ENCODE results near the gene SIAH3.

Gene SIAH3

DNA sequence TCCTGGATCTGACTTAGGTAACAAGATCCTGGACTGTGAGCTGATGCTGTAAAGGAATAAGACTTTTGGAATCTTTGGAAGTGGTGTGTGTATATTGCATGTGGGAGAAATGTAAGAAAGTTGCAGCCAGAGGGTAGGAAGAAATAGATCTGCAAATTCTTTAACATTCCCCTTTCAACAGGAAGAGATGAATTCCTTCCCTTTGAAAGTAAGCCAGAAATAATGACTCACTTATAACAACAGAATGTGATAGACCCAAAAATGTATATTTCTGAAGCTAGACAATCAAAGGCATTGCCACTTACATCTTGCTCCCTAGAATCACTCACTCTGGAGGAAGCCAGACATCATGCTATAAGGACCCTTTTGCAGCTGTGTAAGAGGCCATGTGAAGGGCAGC, 9.8 kb upstream of the SIAH3 start:
- Histone ChIP-seq H4K20me1 (ENCODE audit: insufficient read depth, low read length) (no peaks in the 10 kb centered on the region), H2AFZ (ENCODE audit: low read length) (no peak overlapping the region), H3K9ac (ENCODE audit: low read length) (no peak overlapping the region), H3K9me3 (ENCODE audit: low read length) (no peaks in the 10 kb centered on the region), H3K4me3 (ENCODE audit: low read depth, low read length, poor library complexity, severe bottlenecking) (no peak overlapping the region), H3K9me2 (ENCODE audit: low read depth, low read length) (no peaks in the 10 kb centered on the region), H3K27me3 (ENCODE audit: insufficient read depth, low read length) (no peaks in the 10 kb centered on the region), H3K36me3 (ENCODE audit: insufficient read depth, low read length) (no peaks in the 10 kb centered on the region), H3K27ac (ENCODE audit: low read depth, low read length, poor library complexity, severe bottlenecking) (no peak overlapping the region), H3K79me2 (ENCODE audit: insufficient read depth, low read length) (no peaks in the 10 kb centered on the region), H3K4me2 (ENCODE audit: low read length) (no peak overlapping the region), H3F3A (ENCODE audit: insufficient read depth, low read length) (no peaks in the 10 kb centered on the region), H3K4me1 (ENCODE audit: insufficient read depth, low read length, severe bottlenecking) (no peaks in the 10 kb centered on the region)
- no peak for TF ChIP-seq EZH2 (IDR thresholded peaks at IDR 0.05; ENCODE audit: borderline replicate concordance, low read length)
- TF ChIP-seq, protein P1, sequence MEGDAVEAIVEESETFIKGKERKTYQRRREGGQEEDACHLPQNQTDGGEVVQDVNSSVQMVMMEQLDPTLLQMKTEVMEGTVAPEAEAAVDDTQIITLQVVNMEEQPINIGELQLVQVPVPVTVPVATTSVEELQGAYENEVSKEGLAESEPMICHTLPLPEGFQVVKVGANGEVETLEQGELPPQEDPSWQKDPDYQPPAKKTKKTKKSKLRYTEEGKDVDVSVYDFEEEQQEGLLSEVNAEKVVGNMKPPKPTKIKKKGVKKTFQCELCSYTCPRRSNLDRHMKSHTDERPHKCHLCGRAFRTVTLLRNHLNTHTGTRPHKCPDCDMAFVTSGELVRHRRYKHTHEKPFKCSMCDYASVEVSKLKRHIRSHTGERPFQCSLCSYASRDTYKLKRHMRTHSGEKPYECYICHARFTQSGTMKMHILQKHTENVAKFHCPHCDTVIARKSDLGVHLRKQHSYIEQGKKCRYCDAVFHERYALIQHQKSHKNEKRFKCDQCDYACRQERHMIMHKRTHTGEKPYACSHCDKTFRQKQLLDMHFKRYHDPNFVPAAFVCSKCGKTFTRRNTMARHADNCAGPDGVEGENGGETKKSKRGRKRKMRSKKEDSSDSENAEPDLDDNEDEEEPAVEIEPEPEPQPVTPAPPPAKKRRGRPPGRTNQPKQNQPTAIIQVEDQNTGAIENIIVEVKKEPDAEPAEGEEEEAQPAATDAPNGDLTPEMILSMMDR (IDR thresholded peaks at IDR 0.05; ENCODE audit: low read length) = no peak

DNA sequence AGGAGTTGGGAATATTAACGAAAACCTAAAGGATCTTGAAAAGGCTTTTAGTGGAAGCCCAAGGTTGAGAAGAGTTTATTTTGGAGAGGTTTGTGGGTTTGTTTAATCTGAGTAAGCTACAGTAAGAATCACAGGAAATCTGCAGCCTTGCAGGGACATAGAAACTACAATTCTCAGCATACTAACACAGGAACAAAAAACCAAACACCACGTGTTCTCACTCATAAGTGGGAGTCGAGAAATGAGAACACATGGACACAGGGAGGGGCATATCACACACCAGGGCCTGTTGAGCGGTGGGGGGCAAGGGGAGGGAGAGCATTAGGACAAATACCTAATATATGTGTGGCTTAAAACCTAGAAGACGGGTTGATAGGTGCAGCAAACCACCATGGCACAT, 8.7 kb upstream of the SIAH3 start:
- Histone ChIP-seq H3K4me3 (ENCODE audit: low read depth, low read length, poor library complexity, severe bottlenecking) (no peak overlapping the region), H2AFZ (ENCODE audit: low read length) (no peak overlapping the region), H3K27ac (ENCODE audit: low read depth, low read length, poor library complexity, severe bottlenecking) (no peak overlapping the region), H3K27me3 (ENCODE audit: insufficient read depth, low read length) (no peaks in the 10 kb centered on the region), H3F3A (ENCODE audit: insufficient read depth, low read length) (no peaks in the 10 kb centered on the region), H3K4me2 (ENCODE audit: low read length) (no peak overlapping the region), H3K79me2 (ENCODE audit: insufficient read depth, low read length) (no peaks in the 10 kb centered on the region), H3K36me3 (ENCODE audit: insufficient read depth, low read length) (no peaks in the 10 kb centered on the region), H3K9me3 (ENCODE audit: low read length) (no peaks in the 10 kb centered on the region), H3K4me1 (ENCODE audit: insufficient read depth, low read length, severe bottlenecking) (no peaks in the 10 kb centered on the region), H4K20me1 (ENCODE audit: insufficient read depth, low read length) (no peaks in the 10 kb centered on the region), H3K9ac (ENCODE audit: low read length) (no peak overlapping the region), H3K9me2 (ENCODE audit: low read depth, low read length) (no peaks in the 10 kb centered on the region)
- TF ChIP-seq, protein P1 (IDR thresholded peaks at IDR 0.05; ENCODE audit: low read length) = no peak
- no peak for TF ChIP-seq EZH2 (IDR thresholded peaks at IDR 0.05; ENCODE audit: borderline replicate concordance, low read length)

DNA sequence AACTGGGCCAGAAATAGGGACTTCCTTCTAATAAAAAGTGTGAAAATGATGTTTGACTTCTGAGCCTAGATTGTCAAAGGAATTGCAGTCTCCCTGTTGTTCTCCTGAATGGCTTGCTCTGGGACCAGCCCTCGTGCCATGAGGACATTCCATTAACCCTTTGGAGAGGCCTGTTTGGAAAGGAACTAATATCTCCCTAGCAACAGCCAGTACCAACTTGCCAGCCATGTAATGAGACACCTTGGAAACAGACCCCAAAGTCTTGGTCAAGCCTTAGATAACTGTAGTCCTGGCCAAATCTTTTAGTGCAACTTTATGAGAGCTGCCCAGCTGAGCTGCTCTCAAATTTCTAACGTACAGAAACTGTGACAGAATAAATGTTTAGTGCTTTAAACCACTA, 8.2 kb upstream of the SIAH3 start:
- Histone ChIP-seq H3K9ac (ENCODE audit: low read length) (no peak overlapping the region), H3K4me1 (ENCODE audit: insufficient read depth, low read length, severe bottlenecking) (no peaks in the 10 kb centered on the region), H3K27me3 (ENCODE audit: insufficient read depth, low read length) (no peaks in the 10 kb centered on the region), H3K27ac (ENCODE audit: low read depth, low read length, poor library complexity, severe bottlenecking) (no peak overlapping the region), H3K9me2 (ENCODE audit: low read depth, low read length) (no peaks in the 10 kb centered on the region), H3F3A (ENCODE audit: insufficient read depth, low read length) (no peaks in the 10 kb centered on the region), H3K9me3 (ENCODE audit: low read length) (no peaks in the 10 kb centered on the region), H2AFZ (ENCODE audit: low read length) (no peak overlapping the region), H3K36me3 (ENCODE audit: insufficient read depth, low read length) (no peaks in the 10 kb centered on the region), H3K79me2 (ENCODE audit: insufficient read depth, low read length) (no peaks in the 10 kb centered on the region), H3K4me3 (ENCODE audit: low read depth, low read length, poor library complexity, severe bottlenecking) (no peak overlapping the region), H3K4me2 (ENCODE audit: low read length) (no peak overlapping the region), H4K20me1 (ENCODE audit: insufficient read depth, low read length) (no peaks in the 10 kb centered on the region)
- TF ChIP-seq EZH2 (IDR thresholded peaks at IDR 0.05; ENCODE audit: borderline replicate concordance, low read length) = no peak
- TF ChIP-seq, protein P1 (IDR thresholded peaks at IDR 0.05; ENCODE audit: low read length) = no peak
